HepG2 (cell line): ENCODE measurements around the gene C3orf18. TPM values are rescaled to one million over a fixed set of nuclear protein-coding genes. Genes with fewer than 3 reads are reported as not detected.

ENCODE experiments used
- CBFB ChIP-seq: sonication (generic); formaldehyde crosslinking; IDR thresholded peaks from 2 replicates; pipeline ENCODE4 v1.4.0; 2020; ENCODE audit warnings: missing genetic modification reagents
- CBX5 ChIP-seq: sonication (generic); formaldehyde crosslinking; IDR thresholded peaks from 2 replicates; pipeline ENCODE4 v1.4.0; 2020; ENCODE audit warnings: missing genetic modification reagents, borderline replicate concordance
- CHCHD3 ChIP-seq: sonication (generic); formaldehyde crosslinking; IDR thresholded peaks from 2 replicates; pipeline ENCODE4 v1.8.0; 2022; ENCODE audit warnings: mild to moderate bottlenecking, missing genetic modification reagents, moderate library complexity
- HBP1 ChIP-seq: IDR thresholded peaks from 2 replicates; pipeline ENCODE4 v1.6.1; 2016; ENCODE audit warnings: low read depth, control low read depth
- KLF11 ChIP-seq: IDR thresholded peaks from 2 replicates; pipeline ENCODE4 v1.6.1; 2016; ENCODE audit warnings: missing compliant biosample characterization
- NAIF1 ChIP-seq: sonication (generic); formaldehyde crosslinking; IDR thresholded peaks from 2 replicates; pipeline ENCODE4 v1.5.0; 2020; ENCODE audit warnings: mild to moderate bottlenecking, missing genetic modification reagents, borderline replicate concordance
- NONO ChIP-seq, 2 experiments: fragments of 450-650 bp in 1 of 2; sonication (generic) in 1 of 2; formaldehyde crosslinking in 1 of 2; IDR thresholded peaks in 1 of 2; conservative IDR thresholded peaks in 1 of 2; 2 replicates each; pipeline versions ENCODE4 v1.6.1 to v1.8.0; 2017 to 2022; ENCODE audit warnings: mild to moderate bottlenecking in 1 of 2, missing genetic modification reagents in 1 of 2, moderate library complexity in 1 of 2
- NR2F2 ChIP-seq: IDR thresholded peaks from 2 replicates; pipeline ENCODE4 v1.6.1; 2012; ENCODE audit warnings: low read depth, inconsistent platforms, borderline replicate concordance
- POLR2A ChIP-seq, 2 experiments: IDR thresholded peaks; 2 replicates each; pipeline ENCODE4 v1.6.1; 2011; ENCODE audit warnings: low read depth in 2 of 2, low read length in 2 of 2, mild to moderate bottlenecking in 1 of 2, moderate library complexity in 1 of 2; ENCODE audit not compliant: insufficient read depth in 1 of 2
- SATB2 ChIP-seq: sonication (generic); formaldehyde crosslinking; IDR thresholded peaks from 2 replicates; pipeline ENCODE4 v1.5.0; 2020; ENCODE audit warnings: missing genetic modification reagents
- SOX5 ChIP-seq: IDR thresholded peaks from 2 replicates; pipeline ENCODE4 v1.6.1; 2016; ENCODE audit warnings: borderline replicate concordance
- TFDP1 ChIP-seq: IDR thresholded peaks from 2 replicates; pipeline ENCODE4 v1.6.1; 2016; ENCODE audit warnings: missing compliant biosample characterization, missing genetic modification reagents, borderline replicate concordance
- U2AF1 ChIP-seq: fragments of 200-400 bp; formaldehyde crosslinking; optimal IDR thresholded peaks from 2 replicates; pipeline ENCODE3; 2017; ENCODE audit warnings: mild to moderate bottlenecking, low read depth, low read length
- U2AF2 ChIP-seq: fragments of 200-400 bp; formaldehyde crosslinking; IDR thresholded peaks from 2 replicates; pipeline ENCODE4 v1.6.1; 2017; ENCODE audit warnings: low read depth, mild to moderate bottlenecking, low read length
- ZBTB10 ChIP-seq: sonication (generic); formaldehyde crosslinking; IDR thresholded peaks from 2 replicates; pipeline ENCODE4 v1.4.0; 2020; ENCODE audit warnings: missing genetic modification reagents, borderline replicate concordance
- ZBTB7B ChIP-seq: sonication (generic); formaldehyde crosslinking; IDR thresholded peaks from 2 replicates; pipeline ENCODE4 v1.4.0; 2020; ENCODE audit warnings: missing genetic modification reagents
- ZFX ChIP-seq: sonication (generic); formaldehyde crosslinking; IDR thresholded peaks from 2 replicates; pipeline ENCODE4 v1.4.0; 2020; ENCODE audit warnings: mild to moderate bottlenecking, low read depth, missing genetic modification reagents, moderate library complexity
- ZNF597 ChIP-seq: sonication (generic); formaldehyde crosslinking; IDR thresholded peaks from 2 replicates; pipeline ENCODE4 v1.5.0; 2020; ENCODE audit warnings: missing genetic modification reagents
- ZNF703 ChIP-seq: sonication (generic); formaldehyde crosslinking; IDR thresholded peaks from 2 replicates; pipeline ENCODE4 v1.5.1; 2020; ENCODE audit warnings: missing genetic modification reagents, mild to moderate bottlenecking, moderate library complexity, borderline replicate concordance
- polyA plus RNA-seq, 8 experiments: library from polyadenylated mRNA; depleted of rRNA in 3 of 8; stranded (reverse) in 7 of 8; unstranded in 1 of 8; fragments of >200 nt; fragmentation: Illumina TruSeq in 4 of 8; extraction: Trizol in 4 of 8; gene quantifications; 2 replicates each; pipeline versions ENCODE4 v1.2.1 to v1.2.3, GENCODE V29; 2011 to 2016; ENCODE audit warnings: low read depth in 4 of 8, missing spikeins in 1 of 8, mixed read lengths in 1 of 8; ENCODE audit not compliant: insufficient read depth in 1 of 8
- total RNA-seq, 5 experiments: library from RNA; depleted of rRNA; stranded (reverse); fragments of >200 nt; fragmentation: Illumina TruSeq; extraction: Trizol; gene quantifications; 2 replicates each; pipeline ENCODE4 v1.2.3, GENCODE V29; 2016; ENCODE audit warnings: low read depth in 1 of 5

C3orf18 gene
- total and polyA plus RNA-seq, 2 of the 13 experiments (the other 11 are each of a cell fraction or from before 2014, with no cell fraction given): 1.6 to 4.8 TPM

- peak; percentile 74; the same call in 1 of the 2 replicates for TF ChIP-seq CBX5 (CRISPR knock-in tag)
- TF ChIP-seq NONO (IDR thresholded peaks at IDR 0.05): no peak
- TF ChIP-seq NONO (CRISPR knock-in tag; conservative IDR thresholded peaks at IDR 0.05): peak; percentile 80; the same call in 1 of the 2 replicates
- peak; percentile 94 for TF ChIP-seq ZFX
- TF ChIP-seq KLF11 (CRISPR knock-in tag): peak; percentile 66; the same call in 1 of the 2 replicates
- 0 out of 2 replicates have a peak, but pooled peaks have one; percentile 22 for TF ChIP-seq ZNF703 (CRISPR knock-in tag)
- TF ChIP-seq U2AF1: no peak
- TF ChIP-seq TFDP1 (CRISPR knock-in tag): peak; percentile 61; the same call in 1 of the 2 replicates
- 0 out of 2 replicates have a peak, but pooled peaks have one; percentile 37 for TF ChIP-seq ZBTB10 (CRISPR knock-in tag)
- TF ChIP-seq CBFB: peak; percentile 72; the same call in 1 of the 2 replicates
- peak; percentile 83; the same call in 1 of the 2 replicates for TF ChIP-seq SOX5 (CRISPR knock-in tag)
- TF ChIP-seq NR2F2: peak; percentile 64; the same call in 1 of the 2 replicates
- TF ChIP-seq ZNF597 (CRISPR knock-in tag): no peak
- TF ChIP-seq POLR2A (IDR thresholded peaks at IDR 0.05; ENCODE audit: insufficient read depth in 1 of 2, low read depth in 2 of 2, low read length in 2 of 2): peak in 1 of 2 experiments; percentile 68; a peak in 2 of 4 replicates
- no peak for TF ChIP-seq U2AF2
- peak; percentile 83; the same call in 1 of the 2 replicates for TF ChIP-seq ZBTB7B
- no peak for TF ChIP-seq CHCHD3 (CRISPR knock-in tag)
- 0 out of 2 replicates have a peak, but pooled peaks have one; percentile 70 for TF ChIP-seq NAIF1 (CRISPR knock-in tag)
- no peak for TF ChIP-seq SATB2 (CRISPR knock-in tag)
- 0 out of 2 replicates have a peak, but pooled peaks have one; percentile 15 for TF ChIP-seq HBP1
Measured at GRCh38 chr3:50600841-50601591, 33.5 kb upstream of the C3orf18 start (continued).
